Measurements from ENCODE around the gene REP15. TPM values are rescaled to one million over a fixed set of nuclear protein-coding genes. Genes with fewer than 3 reads are reported as not detected.

Gene REP15
- total RNA-seq, 1 donor from 2014 or later, result not detected

DNA sequence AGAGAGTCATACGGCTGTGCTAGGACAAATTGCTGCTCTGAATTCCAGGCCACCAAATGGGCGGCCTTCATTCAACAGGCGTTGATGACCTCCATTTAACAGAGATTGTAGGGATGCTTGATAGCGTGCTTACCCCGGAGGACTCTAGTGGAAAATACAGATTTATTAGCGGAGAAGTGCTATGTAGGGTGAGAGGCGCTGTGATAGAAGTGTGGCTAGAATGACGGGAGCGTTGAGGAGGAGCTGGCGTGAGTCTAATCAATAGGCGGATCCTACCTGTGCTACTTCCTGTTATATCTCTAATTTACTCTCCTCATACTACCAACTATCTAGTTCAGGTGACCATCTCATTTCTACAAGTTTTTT lies 15.1 kb downstream of the REP15 start:
- Histone ChIP-seq H3K9me3 (no peaks in the 10 kb centered on the region), H3K4me1 (peaks cover 20% of the 10 kb centered on the region), H3K27ac (peak overlapping the region; percentile 76), H3K36me3 (peaks cover 0 to 13% of the 10 kb centered on the region in 2 donors), H3K27me3 (no peaks in the 10 kb centered on the region), H3K4me3 (peak overlapping the region; percentile 90 to 94)
- no peak for TF ChIP-seq POLR2A (IDR thresholded peaks at IDR 0.05)
- intact Hi-C loops (cut with DNase I), result no loop called here
- DNase-seq (ENCODE audit: extremely low spot score in 2 of 2), result no peak

DNA sequence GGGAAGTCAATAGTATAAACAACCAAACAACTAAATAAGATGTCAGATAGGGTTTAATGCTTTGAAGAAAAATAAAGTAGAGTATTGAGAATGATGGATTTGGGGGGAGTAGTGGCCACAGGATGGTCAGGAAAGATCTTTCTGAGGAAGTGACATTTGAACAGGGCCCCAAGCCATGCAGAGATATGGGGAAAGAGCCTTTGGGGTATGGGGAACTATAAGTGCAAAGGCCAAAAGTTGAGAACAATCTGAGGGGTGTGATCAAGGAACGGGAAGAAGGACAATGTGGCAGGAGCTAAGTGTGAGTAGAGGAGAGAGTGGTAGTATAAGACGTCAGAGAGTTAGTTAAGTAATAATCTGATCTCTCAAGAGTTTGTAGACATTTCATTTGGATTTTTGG lies 15.7 kb downstream of the REP15 start:
- Histone ChIP-seq H3K4me3 (peak overlapping the region in 1 of 2 donors; percentile 90), H3K36me3 (peaks cover 0 to 19% of the 10 kb centered on the region in 2 donors), H3K9me3 (no peaks in the 10 kb centered on the region), H3K27ac (no peak overlapping the region), H3K4me1 (peaks cover 20% of the 10 kb centered on the region), H3K27me3 (no peaks in the 10 kb centered on the region)
- intact Hi-C loops (cut with DNase I), result no loop called here
- no peak for DNase-seq (ENCODE audit: extremely low spot score in 2 of 2)
- TF ChIP-seq POLR2A (IDR thresholded peaks at IDR 0.05), result no peak
- TF ChIP-seq, protein P1, sequence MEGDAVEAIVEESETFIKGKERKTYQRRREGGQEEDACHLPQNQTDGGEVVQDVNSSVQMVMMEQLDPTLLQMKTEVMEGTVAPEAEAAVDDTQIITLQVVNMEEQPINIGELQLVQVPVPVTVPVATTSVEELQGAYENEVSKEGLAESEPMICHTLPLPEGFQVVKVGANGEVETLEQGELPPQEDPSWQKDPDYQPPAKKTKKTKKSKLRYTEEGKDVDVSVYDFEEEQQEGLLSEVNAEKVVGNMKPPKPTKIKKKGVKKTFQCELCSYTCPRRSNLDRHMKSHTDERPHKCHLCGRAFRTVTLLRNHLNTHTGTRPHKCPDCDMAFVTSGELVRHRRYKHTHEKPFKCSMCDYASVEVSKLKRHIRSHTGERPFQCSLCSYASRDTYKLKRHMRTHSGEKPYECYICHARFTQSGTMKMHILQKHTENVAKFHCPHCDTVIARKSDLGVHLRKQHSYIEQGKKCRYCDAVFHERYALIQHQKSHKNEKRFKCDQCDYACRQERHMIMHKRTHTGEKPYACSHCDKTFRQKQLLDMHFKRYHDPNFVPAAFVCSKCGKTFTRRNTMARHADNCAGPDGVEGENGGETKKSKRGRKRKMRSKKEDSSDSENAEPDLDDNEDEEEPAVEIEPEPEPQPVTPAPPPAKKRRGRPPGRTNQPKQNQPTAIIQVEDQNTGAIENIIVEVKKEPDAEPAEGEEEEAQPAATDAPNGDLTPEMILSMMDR (IDR thresholded peaks at IDR 0.05), result no peak
- no peak for TF ChIP-seq POLR2AphosphoS5 (IDR thresholded peaks at IDR 0.05; ENCODE audit: insufficient read depth in 1 of 2, low read depth in 1 of 2)

DNA sequence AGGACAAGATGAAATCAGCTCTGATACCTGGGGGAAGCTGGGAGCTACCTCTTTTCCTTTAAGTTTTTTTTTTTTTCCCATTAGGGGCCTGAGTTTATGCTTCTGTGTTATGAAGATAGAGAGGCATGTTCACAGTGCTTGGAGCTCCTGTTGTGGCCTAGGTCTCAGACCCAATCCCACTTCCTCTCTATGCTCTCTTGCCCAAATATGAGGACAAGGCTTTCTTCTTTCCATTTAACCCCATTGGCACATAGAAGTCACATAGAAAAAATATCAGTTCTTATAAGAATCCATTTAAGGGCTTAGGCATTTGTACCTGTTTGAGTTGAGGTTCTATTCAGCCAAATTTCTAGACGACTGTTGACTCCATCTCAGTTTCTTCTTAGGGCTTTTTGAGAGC lies 27.0 kb downstream of the REP15 start:
- DNase-seq (ENCODE audit: extremely low spot score in 2 of 2), result no peak
- no peak for TF ChIP-seq POLR2AphosphoS5 (IDR thresholded peaks at IDR 0.05; ENCODE audit: insufficient read depth in 1 of 2, low read depth in 1 of 2)
- TF ChIP-seq, protein P1 (IDR thresholded peaks at IDR 0.05), result no peak
- no peak for TF ChIP-seq POLR2A (IDR thresholded peaks at IDR 0.05)
- Histone ChIP-seq H3K27me3 (no peaks in the 10 kb centered on the region), H3K9me3 (no peaks in the 10 kb centered on the region), H3K4me1 (no peaks in the 10 kb centered on the region), H3K4me3 (no peak overlapping the region), H3K27ac (no peak overlapping the region), H3K36me3 (peaks cover 0 to 26% of the 10 kb centered on the region in 2 donors)
- intact Hi-C loops (cut with DNase I), result no loop called here

DNA sequence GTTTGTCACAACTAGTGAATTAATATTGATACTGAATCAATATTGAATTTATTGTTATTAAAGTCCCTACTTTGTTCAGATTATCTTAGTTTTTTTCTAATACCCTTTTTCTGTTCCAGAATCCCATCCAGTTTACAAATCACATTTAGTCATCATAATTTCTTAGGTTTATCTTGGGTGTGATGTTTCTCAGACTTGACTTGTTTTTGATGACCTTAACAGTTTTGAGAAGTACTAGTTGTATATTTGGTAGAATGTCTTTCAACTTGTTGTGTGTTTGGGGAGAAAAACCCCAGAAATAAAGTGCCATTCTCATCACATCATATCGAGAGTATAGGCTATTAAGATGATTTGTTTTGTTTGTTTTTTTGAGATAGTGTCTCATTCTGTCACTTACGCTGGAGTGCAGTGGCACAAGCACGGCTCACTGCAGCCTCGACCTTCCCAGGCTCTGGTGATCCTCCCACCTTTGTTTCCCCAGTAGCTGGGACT lies 33.9 kb downstream of the REP15 start:
- intact Hi-C loops (cut with DNase I), result loop anchor here (5.0 to 10.0 kb wide), 2 partner anchors 95 to 207 kb away; no protein-coding TSS in a partner anchor
- no peak overlapping the region for H3K4me3 ChIP-seq
- H3K36me3 ChIP-seq, result peaks cover 0 to 21% of the 10 kb centered on the region in 2 donors
- no peak for DNase-seq (ENCODE audit: extremely low spot score in 2 of 2)
- H3K9me3 ChIP-seq, result no peaks in the 10 kb centered on the region
- no peaks in the 10 kb centered on the region for H3K27me3 ChIP-seq
- H3K4me1 ChIP-seq, result no peaks in the 10 kb centered on the region
- no peak overlapping the region for H3K27ac ChIP-seq
- no peak for TF ChIP-seq POLR2A (IDR thresholded peaks at IDR 0.05)
- no peak for TF ChIP-seq POLR2AphosphoS5 (IDR thresholded peaks at IDR 0.05; ENCODE audit: insufficient read depth in 1 of 2, low read depth in 1 of 2)
- TF ChIP-seq, protein P1 (IDR thresholded peaks at IDR 0.05), result no peak

DNA sequence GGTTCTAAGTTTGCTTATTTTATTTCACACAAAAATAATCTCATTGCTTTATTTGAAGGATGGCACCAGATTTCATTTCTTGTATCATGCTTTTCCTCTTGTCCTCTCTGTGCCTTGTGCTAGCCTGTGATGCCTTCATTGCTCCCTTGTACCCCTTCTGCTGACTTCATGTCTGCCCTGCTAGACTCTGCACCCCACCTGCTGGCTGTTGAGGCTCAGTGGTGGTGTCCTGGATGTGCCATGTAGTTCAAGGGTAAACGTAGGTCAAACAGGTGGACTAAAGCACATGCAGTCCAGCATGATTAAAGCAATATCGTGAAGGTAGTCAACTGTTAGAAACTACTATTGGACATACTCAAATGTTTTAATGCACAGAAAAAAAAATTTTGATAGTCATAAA lies 36.0 kb downstream of the REP15 start:
- H3K27ac ChIP-seq, result no peak overlapping the region
- TF ChIP-seq POLR2AphosphoS5 (IDR thresholded peaks at IDR 0.05; ENCODE audit: insufficient read depth in 1 of 2, low read depth in 1 of 2), result no peak
- TF ChIP-seq, protein P1 (IDR thresholded peaks at IDR 0.05), result no peak
- TF ChIP-seq POLR2A (IDR thresholded peaks at IDR 0.05), result no peak
- no peak overlapping the region for H3K4me3 ChIP-seq
- intact Hi-C loops (cut with DNase I), result loop anchor here (5.0 to 10.0 kb wide), 2 partner anchors 93 to 205 kb away; no protein-coding TSS in a partner anchor
- H3K27me3 ChIP-seq, result no peaks in the 10 kb centered on the region
- H3K36me3 ChIP-seq, result peaks cover 0 to 23% of the 10 kb centered on the region in 2 donors
- no peaks in the 10 kb centered on the region for H3K4me1 ChIP-seq
- no peak for DNase-seq (ENCODE audit: extremely low spot score in 2 of 2)
- no peaks in the 10 kb centered on the region for H3K9me3 ChIP-seq

All from vagina (tissue), 2 donors.